DND-41 (cell line): ENCODE measurements around the gene OSBPL3.

Experiments used
- EZH2 ChIP-seq: IDR thresholded peaks from 3 replicates; pipeline ENCODE4 v1.6.1; 2012; ENCODE audit warnings: borderline replicate concordance, low read depth, mild to moderate bottlenecking, moderate library complexity, low read length, inconsistent platforms; ENCODE audit not compliant: severe bottlenecking
- TF ChIP-seq, protein P1 (sequence below): IDR thresholded peaks from 2 replicates; pipeline ENCODE4 v1.5.1; 2012; ENCODE audit warnings: borderline replicate concordance, low read length, moderate library complexity, mild to moderate bottlenecking; ENCODE audit not compliant: poor library complexity, severe bottlenecking; ENCODE audit errors: extremely low read depth

DNA sequence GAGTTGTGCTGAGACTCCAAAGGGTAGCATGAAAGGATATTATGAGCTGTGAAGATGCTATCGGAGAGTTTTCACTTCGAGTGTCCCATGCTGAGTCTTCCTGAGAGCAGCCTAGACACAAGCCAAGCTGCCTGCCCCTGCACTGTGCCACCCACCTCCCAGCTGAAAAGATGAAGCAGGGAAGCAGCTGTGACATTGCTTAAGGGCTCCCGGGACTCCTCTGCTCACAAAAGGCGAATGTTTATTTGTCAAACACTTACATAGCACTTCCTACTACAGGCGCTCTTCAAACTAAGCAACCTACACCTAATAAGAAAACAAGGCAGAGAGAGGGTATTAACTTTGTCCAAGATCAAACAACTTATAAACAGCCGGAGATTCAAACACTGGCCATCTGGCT is 95.6 kb downstream of the OSBPL3 start:
- TF ChIP-seq, protein P1, sequence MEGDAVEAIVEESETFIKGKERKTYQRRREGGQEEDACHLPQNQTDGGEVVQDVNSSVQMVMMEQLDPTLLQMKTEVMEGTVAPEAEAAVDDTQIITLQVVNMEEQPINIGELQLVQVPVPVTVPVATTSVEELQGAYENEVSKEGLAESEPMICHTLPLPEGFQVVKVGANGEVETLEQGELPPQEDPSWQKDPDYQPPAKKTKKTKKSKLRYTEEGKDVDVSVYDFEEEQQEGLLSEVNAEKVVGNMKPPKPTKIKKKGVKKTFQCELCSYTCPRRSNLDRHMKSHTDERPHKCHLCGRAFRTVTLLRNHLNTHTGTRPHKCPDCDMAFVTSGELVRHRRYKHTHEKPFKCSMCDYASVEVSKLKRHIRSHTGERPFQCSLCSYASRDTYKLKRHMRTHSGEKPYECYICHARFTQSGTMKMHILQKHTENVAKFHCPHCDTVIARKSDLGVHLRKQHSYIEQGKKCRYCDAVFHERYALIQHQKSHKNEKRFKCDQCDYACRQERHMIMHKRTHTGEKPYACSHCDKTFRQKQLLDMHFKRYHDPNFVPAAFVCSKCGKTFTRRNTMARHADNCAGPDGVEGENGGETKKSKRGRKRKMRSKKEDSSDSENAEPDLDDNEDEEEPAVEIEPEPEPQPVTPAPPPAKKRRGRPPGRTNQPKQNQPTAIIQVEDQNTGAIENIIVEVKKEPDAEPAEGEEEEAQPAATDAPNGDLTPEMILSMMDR = no peak
- no peak for TF ChIP-seq EZH2
